ENCODE results near the gene CEP112. TPM values are rescaled to one million over a fixed set of nuclear protein-coding genes. Genes with fewer than 3 reads are reported as not detected.
A peak's percentile ranks its signal among the peaks of the same experiment; 100 is the strongest.

The CEP112 gene
- total and polyA plus RNA-seq, 2 of the 13 experiments (the other 11 are each of a cell fraction or from before 2014, with no cell fraction given) = 1.2 to 3.4 TPM

GRCh38 chr17:66229783-66230538 lies 38.0 kb upstream of the CEP112 start:
- Histone ChIP-seq H3K4me3 (replicated peaks in 1 of 3; ENCODE audit: insufficient read depth in 1 of 3, low read depth in 2 of 3, low read length in 3 of 3) (peak overlapping the region; percentile 18 to 77 (median 70); a peak in 3 of 6 replicates), H3K9me3 (ENCODE audit: low read length) (no peaks in the 10 kb centered on the region), H3K27ac (ENCODE audit: extremely low read length, insufficient read depth, low read length) (peak overlapping the region; percentile 89), H3K4me1 (ENCODE audit: insufficient read depth, low read length) (peaks cover 69% of the 10 kb centered on the region), H4K20me1 (ENCODE audit: insufficient read depth, low read length) (peaks cover 7% of the 10 kb centered on the region; the same call in 1 of the 2 replicates), H3K79me2 (ENCODE audit: insufficient read depth, low read length) (peaks cover 38% of the 10 kb centered on the region), H3K9ac (ENCODE audit: insufficient read depth, low read depth, low read length) (peak overlapping the region; percentile 65), H2AFZ (ENCODE audit: low read length) (peak overlapping the region; percentile 52), H3K4me2 (ENCODE audit: low read depth, low read length) (peak overlapping the region; percentile 76), H3K36me3 (replicated peaks in 1 of 2; ENCODE audit: control insufficient read depth in 1 of 2, insufficient read depth in 2 of 2, low read length in 2 of 2) (peaks cover 5 to 22% of the 10 kb centered on the region in 2 experiments; a peak in 4 of 5 replicates), H3K27me3 (ENCODE audit: control insufficient read depth in 1 of 2, insufficient read depth in 2 of 2, low read length in 2 of 2) (no peaks in the 10 kb centered on the region; a peak in 1 of 5 replicates)
- DNase-seq (ENCODE audit: low spot score) (peak; percentile 24), ATAC-seq (peak; percentile 41), FAIRE-seq (no peak)
- WGBS (ENCODE audit: low lambda C conversion rate) = 50% methylated on average over 4 of the region's 4 CpGs
- BruUV-seq (replicated peaks) = TSS peak; percentile 98
- ChIA-PET POLR2A (interaction anchor here (0.6 to 1.8 kb wide), 8 partner anchors 8 to 1107 kb away, joined by 3 to 6 read pairs (median 4); no protein-coding TSS in a partner anchor), CTCF (ENCODE audit: low intra/inter-chr PET ratio, low total read pairs) (no interaction called here)
- in situ Hi-C loops (cut with HindIII; ENCODE audit: extremely low pct_ligation_motif_present, low pct_unique_long_range_greater_than_20kb) = no loop called here
- intact Hi-C loops (cut with micrococcal nuclease; ENCODE audit: unreplicated experiment) = loop anchor here (2.0 to 10.0 kb wide), 4 partner anchors 29 to 187 kb away; partner anchors contain the start of gene PRKCA
- no peak for TF ChIP-seq HMGXB4 (CRISPR knock-in tag; IDR thresholded peaks at IDR 0.05; ENCODE audit: borderline replicate concordance in 1 of 2, low read depth in 1 of 2)
- TF ChIP-seq STAT6 (CRISPR knock-in tag; IDR thresholded peaks at IDR 0.05; ENCODE audit: borderline replicate concordance) = 0 out of 2 replicates have a peak, but pooled peaks have one; percentile 15
- no peak for TF ChIP-seq LBX2 (CRISPR knock-in tag; IDR thresholded peaks at IDR 0.05; ENCODE audit: borderline replicate concordance)
- TF ChIP-seq HNF1B (CRISPR knock-in tag; IDR thresholded peaks at IDR 0.05) = no peak
- TF ChIP-seq TFAP4 (IDR thresholded peaks at IDR 0.05; ENCODE audit: borderline replicate concordance, low read depth) = no peak
- no peak for TF ChIP-seq U2AF2 (IDR thresholded peaks at IDR 0.05; ENCODE audit: low read depth, low read length)
- no peak for TF ChIP-seq ZNF354B (CRISPR knock-in tag; IDR thresholded peaks at IDR 0.05)
- TF ChIP-seq HIVEP1 (CRISPR knock-in tag; IDR thresholded peaks at IDR 0.05) = no peak
- TF ChIP-seq AGO2 (optimal IDR thresholded peaks at IDR 0.05; ENCODE audit: low read depth, low read length) = no peak
- TF ChIP-seq HOXA5 (CRISPR knock-in tag; IDR thresholded peaks at IDR 0.05) = no peak
- no peak for TF ChIP-seq REL (CRISPR knock-in tag; conservative IDR thresholded peaks at IDR 0.05)
- no peak for TF ChIP-seq ZBTB1 (CRISPR knock-in tag; IDR thresholded peaks at IDR 0.05; ENCODE audit: borderline replicate concordance)
- no peak for TF ChIP-seq HOXD1 (CRISPR knock-in tag; IDR thresholded peaks at IDR 0.05)
- no peak for TF ChIP-seq PCBP1 (IDR thresholded peaks at IDR 0.05; ENCODE audit: borderline replicate concordance, low read depth, low read length)
- TF ChIP-seq ATF1 (CRISPR knock-in tag; IDR thresholded peaks at IDR 0.05) = 0 out of 2 replicates have a peak, but pooled peaks have one; percentile 26

Data from HepG2 (cell line).